Neural cell (in vitro differentiated cells): ENCODE data around the gene ABCA1. TPM values are rescaled to one million over a fixed set of nuclear protein-coding genes. Genes with fewer than 3 reads are reported as not detected.

Source experiments
- H2AFZ ChIP-seq: fragments of 200-600, 300-800 bp; sonication (generic), shearing (Covaris generic); 2 replicates; pipeline ENCODE4 v1.6.0; 2014; ENCODE audit warnings: low read depth, mild to moderate bottlenecking, antibody characterized with exemption, low read length, moderate library complexity
- H3F3A ChIP-seq: fragments of 200-600 bp; shearing (Covaris generic); 2 replicates; pipeline ENCODE4 v1.6.1; 2016; ENCODE audit warnings: mild to moderate bottlenecking, moderate library complexity, mixed read lengths, antibody characterized with exemption, low read length; ENCODE audit not compliant: insufficient read depth, poor library complexity, severe bottlenecking
- H3K27ac ChIP-seq: fragments of 200-600, 300-800 bp; sonication (generic), shearing (Covaris generic); 2 replicates; pipeline ENCODE4 v1.5.1; 2014; ENCODE audit warnings: mild to moderate bottlenecking, low read length, moderate library complexity
- H3K27me3 ChIP-seq: fragments of 300-800, 200-600 bp; sonication (generic), shearing (Covaris generic); 2 replicates; pipeline ENCODE4 v1.6.0; 2014; ENCODE audit warnings: mild to moderate bottlenecking, low read depth, low read length, moderate library complexity; ENCODE audit not compliant: insufficient read depth
- H3K36me3 ChIP-seq: fragments of 300-800, 200-600 bp; sonication (generic), shearing (Covaris generic); 2 replicates; pipeline ENCODE4 v1.5.1; 2014; ENCODE audit warnings: mild to moderate bottlenecking, antibody characterized with exemption, low read length, moderate library complexity; ENCODE audit not compliant: insufficient read depth
- H3K4me2 ChIP-seq: fragments of 300-800, 200-600 bp; sonication (generic), shearing (Covaris generic); 2 replicates; pipeline ENCODE4 v1.6.0; 2014; ENCODE audit warnings: mild to moderate bottlenecking, low read length
- H3K4me3 ChIP-seq: fragments of 300-800, 200-600 bp; sonication (generic), shearing (Covaris generic); 2 replicates; pipeline ENCODE4 v1.5.1; 2014; ENCODE audit warnings: mild to moderate bottlenecking, low read length, moderate library complexity
- H3K79me2 ChIP-seq: fragments of 200-600 bp; shearing (Covaris generic); replicated peaks from 2 replicates; pipeline ENCODE4 v1.6.0; 2014; ENCODE audit warnings: mild to moderate bottlenecking, low read length, moderate library complexity; ENCODE audit not compliant: insufficient read depth
- H3K9ac ChIP-seq: fragments of 300-800, 200-600 bp; sonication (generic), shearing (Covaris generic); 2 replicates; pipeline ENCODE4 v1.6.1; 2016; ENCODE audit warnings: mild to moderate bottlenecking, low read length, mixed read lengths
- H3K9me2 ChIP-seq: fragments of 200-600 bp; shearing (Covaris generic); 2 replicates; pipeline ENCODE4 v1.6.1; 2016; ENCODE audit warnings: mild to moderate bottlenecking, low read length, mixed read lengths; ENCODE audit not compliant: insufficient read depth
- H3K9me3 ChIP-seq: fragments of 200-600, 300-800 bp; sonication (generic), shearing (Covaris generic); 2 replicates; pipeline ENCODE4 v1.6.1; 2016; ENCODE audit warnings: mild to moderate bottlenecking, mixed run types, low read length, moderate library complexity, mixed read lengths
- H4K20me1 ChIP-seq: fragments of 200-600 bp; shearing (Covaris generic); 2 replicates; pipeline ENCODE4 v1.6.1; 2016; ENCODE audit warnings: mild to moderate bottlenecking, mixed run types; ENCODE audit not compliant: insufficient read depth
- CTCF ChIP-seq: fragments of 450-650 bp; IDR thresholded peaks from 2 replicates; pipeline ENCODE4 v1.5.1; 2014; ENCODE audit warnings: antibody characterized with exemption, mild to moderate bottlenecking, moderate library complexity; ENCODE audit not compliant: poor library complexity, severe bottlenecking
- EP300 ChIP-seq: fragments of 450-650 bp; conservative IDR thresholded peaks from 2 replicates; pipeline ENCODE4 v1.6.1; 2014; ENCODE audit warnings: antibody characterized with exemption, mild to moderate bottlenecking, moderate library complexity; ENCODE audit not compliant: poor library complexity, severe bottlenecking
- EZH2 ChIP-seq: fragments of 200-600, 300-800 bp; shearing (Covaris generic), sonication (generic); IDR thresholded peaks from 2 replicates; pipeline ENCODE4 v1.6.1; 2014; ENCODE audit warnings: antibody characterized with exemption, low read length, borderline replicate concordance, mild to moderate bottlenecking; ENCODE audit not compliant: insufficient read depth, poor library complexity, severe bottlenecking
- MXI1 ChIP-seq: fragments of 450-650 bp; conservative IDR thresholded peaks from 2 replicates; pipeline ENCODE4 v1.6.1; 2014; ENCODE audit warnings: antibody characterized with exemption, mild to moderate bottlenecking; ENCODE audit not compliant: poor library complexity, severe bottlenecking
- POLR2AphosphoS5 ChIP-seq: IDR thresholded peaks from 2 replicates; pipeline ENCODE4 v1.6.1; 2012
- RAD21 ChIP-seq: fragments of 450-650 bp; conservative IDR thresholded peaks from 2 replicates; pipeline ENCODE4 v1.6.1; 2014; ENCODE audit warnings: antibody characterized with exemption, mild to moderate bottlenecking, moderate library complexity
- REST ChIP-seq: IDR thresholded peaks from 2 replicates; pipeline ENCODE4 v1.6.1; 2012; ENCODE audit warnings: borderline replicate concordance
- SMC3 ChIP-seq: fragments of 450-650 bp; conservative IDR thresholded peaks from 2 replicates; pipeline ENCODE4 v1.6.1; 2014; ENCODE audit warnings: antibody characterized with exemption, mild to moderate bottlenecking, moderate library complexity; ENCODE audit not compliant: poor library complexity
- TAF1 ChIP-seq: IDR thresholded peaks from 2 replicates; pipeline ENCODE4 v1.6.1; 2012; ENCODE audit warnings: low read depth
- polyA plus RNA-seq: library from polyadenylated mRNA; depleted of rRNA; stranded (reverse); fragments of >200 nt; gene quantifications from 2 replicates; pipeline ENCODE4 v1.2.3, GENCODE V29; 2014

Gene ABCA1
- polyA plus RNA-seq, 1 donor from 2014 or later, result 5.2 TPM

- Histone ChIP-seq H3K27me3 (no peaks in the 10 kb centered on the region), H3K27ac (no peak overlapping the region), H4K20me1 (no peaks in the 10 kb centered on the region), H3K36me3 (no peaks in the 10 kb centered on the region), H3K79me2 (peaks cover 12% of the 10 kb centered on the region), H3K9me2 (no peaks in the 10 kb centered on the region), H3K4me2 (no peak overlapping the region), H3K9ac (no peak overlapping the region), H3K9me3 (no peaks in the 10 kb centered on the region), H2AFZ (no peak overlapping the region), H3K4me3 (no peak overlapping the region), H3F3A (no peaks in the 10 kb centered on the region)
- no peak for TF ChIP-seq RAD21
- no peak for TF ChIP-seq CTCF
- no peak for TF ChIP-seq REST
- no peak for TF ChIP-seq MXI1
- no peak for TF ChIP-seq EP300
- no peak for TF ChIP-seq SMC3
- no peak for TF ChIP-seq TAF1
- TF ChIP-seq POLR2AphosphoS5, result no peak
- no peak for TF ChIP-seq EZH2
These were observed 24.3 kb downstream of the ABCA1 start for GRCh38 chr9:104903609-104904008.

GRCh38 chr9:104900871-104901270 is 27.1 kb downstream of the ABCA1 start:
- Histone ChIP-seq H3K36me3 (no peaks in the 10 kb centered on the region), H3F3A (no peaks in the 10 kb centered on the region), H3K27ac (no peak overlapping the region), H3K79me2 (peaks cover 6% of the 10 kb centered on the region), H3K4me3 (no peak overlapping the region), H3K9me3 (no peaks in the 10 kb centered on the region), H2AFZ (no peak overlapping the region), H3K9ac (no peak overlapping the region), H3K4me2 (no peak overlapping the region), H3K27me3 (no peaks in the 10 kb centered on the region), H3K9me2 (no peaks in the 10 kb centered on the region), H4K20me1 (no peaks in the 10 kb centered on the region)
- no peak for TF ChIP-seq EZH2
- TF ChIP-seq RAD21, result no peak
- TF ChIP-seq EP300, result no peak
- TF ChIP-seq SMC3, result no peak
- no peak for TF ChIP-seq MXI1
- no peak for TF ChIP-seq CTCF
- TF ChIP-seq POLR2AphosphoS5, result no peak
- TF ChIP-seq TAF1, result no peak
- no peak for TF ChIP-seq REST
